ENCODE measurements around the gene HSPG2. TPM values are rescaled to one million over a fixed set of nuclear protein-coding genes. Genes with fewer than 3 reads are reported as not detected.

The HSPG2 gene
- total and polyA plus RNA-seq, 9 of the 15 experiments (the other 6 are each of a cell fraction or from before 2014, with no cell fraction given), result 0.14 to 160 (median 15.7) TPM

DNA sequence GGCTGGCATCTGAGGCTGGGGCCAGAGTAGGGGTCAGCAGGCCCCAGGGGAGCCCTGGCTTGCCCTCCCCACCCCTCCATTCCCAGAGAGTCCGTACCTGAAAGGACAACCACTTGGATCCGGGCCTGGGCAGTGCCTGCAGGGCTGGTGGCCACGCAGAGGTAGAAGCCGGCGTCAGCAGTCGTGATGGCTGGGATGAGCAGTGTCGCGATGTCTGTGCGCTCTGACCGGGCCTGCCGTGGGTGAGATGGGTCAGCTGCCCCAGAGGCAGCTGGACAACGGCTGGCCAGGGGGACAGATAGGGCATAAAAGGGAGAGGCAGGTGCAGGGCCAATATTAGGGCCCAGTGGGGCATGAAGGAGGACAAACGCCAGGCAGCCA is 82.4 kb downstream of the HSPG2 start:
- 91% methylated on average over 12 of the region's 13 CpGs for WGBS (ENCODE audit: insufficient coverage, low coverage, missing lambda C conversion rate)
- Histone ChIP-seq H3K4me3 (no peak overlapping the region), H4K20me1 (replicated peaks; ENCODE audit: control insufficient read depth, insufficient read depth, low read length) (no peaks in the 10 kb centered on the region), H3K79me2 (ENCODE audit: control insufficient read depth, insufficient read depth, low read length) (no peaks in the 10 kb centered on the region), H3K4me2 (ENCODE audit: insufficient read depth, low read length) (no peak overlapping the region), H3K27me3 (ENCODE audit: control insufficient read depth in 2 of 2, insufficient read depth in 2 of 2, low read length in 2 of 2) (no peaks in the 10 kb centered on the region), H3K9ac (ENCODE audit: insufficient read depth in 1 of 2, low read depth in 2 of 2, low read length in 2 of 2) (no peak overlapping the region; a peak in 1 of 4 replicates), H3K9me3 (replicated peaks; ENCODE audit: control insufficient read depth, insufficient read depth, low read depth, low read length) (no peaks in the 10 kb centered on the region), H3K4me1 (replicated peaks in 1 of 2; ENCODE audit: control insufficient read depth in 2 of 2, insufficient read depth in 2 of 2, low read length in 2 of 2) (peaks cover 3 to 36% of the 10 kb centered on the region in 2 experiments; a peak in 3 of 5 replicates), H2AFZ (ENCODE audit: low read depth, low read length) (no peak overlapping the region), H3K9me1 (ENCODE audit: control insufficient read depth, insufficient read depth, low read length) (peaks cover 7% of the 10 kb centered on the region), H3K36me3 (ENCODE audit: control insufficient read depth, insufficient read depth, low read length) (peaks cover 89% of the 10 kb centered on the region; the same call in 2 of the 3 replicates), H3K27ac (ENCODE audit: extremely low read depth, low read depth, low read length) (no peak overlapping the region)
- intact Hi-C loops (cut with micrococcal nuclease), result no loop called here
- no TSS peak for BruUV-seq (replicated peaks)
- POLR2A ChIA-PET, result interaction anchor here (0.9 to 1.1 kb wide), 2 partner anchors 9 to 458 kb away, joined by 3 read pairs; no protein-coding TSS in a partner anchor
- in situ Hi-C loops (cut with MboI), result no loop called here
- DNase-seq (ENCODE audit: extremely low read depth in 1 of 4, low spot score in 3 of 4) (no peak), FAIRE-seq (no peak), ATAC-seq (no peak)
- TF ChIP-seq TBL1XR1 (IDR thresholded peaks at IDR 0.05; ENCODE audit: low read length in 2 of 2) (no peak), PTTG1 (tag; IDR thresholded peaks at IDR 0.05; ENCODE audit: low read depth) (no peak), PHB (CRISPR knock-in tag; IDR thresholded peaks at IDR 0.05) (no peak), ZNF431 (CRISPR knock-in tag; IDR thresholded peaks at IDR 0.05) (no peak), ZC3H11A (IDR thresholded peaks at IDR 0.05; ENCODE audit: low read depth, low read length) (no peak), NFYB (IDR thresholded peaks at IDR 0.05; ENCODE audit: extremely low read depth, insufficient read length) (no peak), NBN (IDR thresholded peaks at IDR 0.05; ENCODE audit: low read depth) (no peak)
- TF ChIP-seq, protein P1, sequence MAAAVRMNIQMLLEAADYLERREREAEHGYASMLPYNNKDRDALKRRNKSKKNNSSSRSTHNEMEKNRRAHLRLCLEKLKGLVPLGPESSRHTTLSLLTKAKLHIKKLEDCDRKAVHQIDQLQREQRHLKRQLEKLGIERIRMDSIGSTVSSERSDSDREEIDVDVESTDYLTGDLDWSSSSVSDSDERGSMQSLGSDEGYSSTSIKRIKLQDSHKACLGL (CRISPR knock-in tag; IDR thresholded peaks at IDR 0.05; ENCODE audit: borderline replicate concordance, poor library complexity, severe bottlenecking), result no peak
- CTCF ChIA-PET (ENCODE audit: low intra/inter-chr PET ratio), result no interaction called here
